Measurements from ENCODE around the gene GATA5. TPM values are rescaled to one million over a fixed set of nuclear protein-coding genes. Genes with fewer than 3 reads are reported as not detected.

Gene GATA5
- polyA plus RNA-seq, 10 donors: 0.04 to 0.14 (median 0.05) TPM; not detected in 7

DNA sequence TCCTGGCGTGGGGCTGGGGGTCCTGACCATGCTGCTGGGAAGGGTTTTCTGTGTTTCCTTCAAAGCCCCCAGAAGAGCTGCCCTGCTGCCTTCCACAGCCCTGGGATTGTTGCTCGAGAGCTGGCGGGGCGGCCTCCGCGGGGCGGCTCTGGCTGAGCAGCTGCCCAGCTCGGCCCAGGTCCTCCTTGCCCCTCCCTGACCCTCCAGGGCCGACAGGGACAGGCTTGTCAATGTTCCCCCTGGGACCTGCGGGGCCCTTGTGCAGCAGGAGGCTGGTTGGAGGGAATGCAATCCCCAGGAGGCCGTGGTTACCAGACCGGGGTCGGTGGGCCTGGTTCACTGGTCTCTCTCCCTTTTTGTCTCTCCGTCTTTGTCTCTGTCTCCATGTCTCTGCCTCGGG, 19.9 kb downstream of the GATA5 start:
- DNase-seq: no peak

DNA sequence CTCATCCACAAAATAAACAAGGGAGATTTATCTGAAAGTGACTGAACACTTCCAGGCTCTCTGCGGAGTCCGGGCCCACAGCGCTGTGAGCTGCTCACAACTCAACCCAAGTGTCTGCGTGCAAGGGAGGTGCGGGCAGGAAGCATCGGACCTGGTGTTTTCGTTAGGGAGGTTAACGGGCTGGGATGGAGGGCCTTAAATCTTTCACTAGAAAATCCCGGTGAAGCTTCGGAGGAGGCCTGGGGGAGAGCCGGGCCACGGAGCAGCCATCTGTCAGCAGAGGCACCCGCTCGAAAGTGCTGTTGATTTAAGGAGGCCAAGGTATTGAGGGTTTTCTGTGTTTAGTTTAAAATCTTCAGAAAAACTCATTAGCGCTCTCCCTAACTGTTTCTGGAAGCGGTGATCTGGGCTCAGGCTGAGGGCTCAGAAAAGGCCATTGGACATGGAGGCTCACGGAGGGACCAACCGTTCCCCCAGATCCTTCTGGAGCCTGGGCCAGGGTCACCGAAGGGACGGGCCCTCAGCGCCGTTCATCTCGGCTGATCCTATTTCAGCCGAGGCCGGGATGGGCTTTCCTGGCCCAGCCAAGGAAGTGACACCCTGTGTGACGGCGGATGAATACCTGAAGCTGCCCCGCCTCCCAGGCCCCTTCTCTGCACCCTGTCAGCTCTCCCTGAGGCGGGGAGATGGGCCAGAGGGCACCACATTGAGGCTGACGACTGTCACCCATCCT, 20.7 kb downstream of the GATA5 start:
- peak in 2 of 3 donors; percentile 19 to 72 for DNase-seq

DNA sequence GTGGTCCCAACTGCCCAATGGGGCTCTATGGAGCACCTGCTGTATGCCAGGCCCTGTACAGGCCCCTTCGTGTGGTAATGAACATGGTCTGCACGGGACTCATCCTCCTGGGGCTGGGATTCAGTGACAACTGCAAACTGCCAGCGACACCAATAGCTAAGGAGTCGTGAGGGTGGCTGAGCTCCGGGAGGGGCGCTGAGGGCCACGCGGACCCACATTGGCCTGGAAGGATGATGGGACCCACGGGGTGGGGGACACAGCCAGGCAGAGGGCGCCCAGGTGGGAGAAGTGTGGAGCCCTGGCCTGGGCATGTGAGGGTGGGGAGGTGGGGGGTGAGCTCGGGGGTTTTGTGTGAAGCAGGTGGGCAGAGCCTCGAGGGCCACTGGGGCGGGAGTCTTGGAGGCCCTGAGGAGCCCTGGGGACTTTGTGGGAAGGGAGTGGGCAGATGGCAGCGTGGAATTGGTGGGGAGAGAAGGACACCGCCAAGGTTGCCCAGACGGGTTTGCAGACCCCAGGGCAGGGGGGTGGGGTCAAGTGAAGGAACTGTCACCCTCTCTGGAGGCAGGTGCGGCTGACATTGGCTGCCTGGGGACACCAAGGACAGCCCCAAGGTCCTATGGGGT, 22.5 kb downstream of the GATA5 start:
- DNase-seq: no peak

DNA sequence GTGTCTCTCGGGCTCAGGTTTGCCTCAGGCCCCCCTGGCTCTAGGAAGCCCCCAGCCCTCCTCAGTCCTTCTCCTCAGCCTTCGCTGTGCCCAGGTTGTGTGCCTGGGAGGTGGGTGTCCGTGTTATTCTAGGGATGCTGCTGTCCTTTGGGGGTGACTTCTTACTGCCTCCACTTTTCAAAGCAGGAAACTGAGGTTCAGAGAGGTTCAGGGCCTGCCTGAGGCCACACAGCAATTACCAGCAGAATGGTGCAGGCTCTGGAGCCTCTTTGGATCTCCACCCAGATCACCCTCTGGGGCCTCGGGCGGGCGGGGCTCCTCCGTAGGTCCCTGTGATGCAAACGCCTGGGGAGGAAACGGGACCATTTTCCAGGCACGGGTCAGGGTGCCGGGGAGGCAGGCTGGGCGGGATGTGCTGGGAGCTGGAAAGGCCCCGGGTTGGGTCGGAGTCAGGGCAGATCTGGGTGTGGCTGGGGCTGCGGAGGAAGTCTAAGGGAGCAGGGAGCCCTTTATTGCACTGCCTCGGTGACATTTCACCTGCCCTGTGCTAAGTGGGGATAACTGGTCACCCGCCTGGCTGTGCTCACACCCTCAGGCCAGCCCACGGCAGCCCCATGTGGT, 23.2 kb downstream of the GATA5 start:
- DNase-seq: no peak

DNA sequence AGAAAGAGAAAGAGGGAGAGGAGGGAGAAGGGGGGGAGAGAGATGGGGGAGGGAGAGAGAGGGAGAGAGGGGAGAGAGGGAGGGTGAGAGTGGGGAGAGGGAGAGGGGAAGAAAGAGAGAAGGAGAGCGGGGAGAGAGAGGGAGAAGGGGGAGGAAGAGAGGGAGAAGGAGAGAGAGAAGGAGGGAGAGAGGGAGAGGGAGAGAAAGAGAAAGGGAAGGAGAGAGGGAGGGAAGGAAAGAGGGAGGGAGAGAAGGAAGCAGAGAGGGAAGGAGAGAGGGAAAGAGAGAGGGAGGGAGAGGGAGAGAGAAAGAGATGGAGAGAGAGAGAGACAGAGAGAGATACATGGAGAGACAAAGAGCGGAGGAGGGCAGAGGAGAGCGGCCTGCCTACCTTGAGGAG, 23.8 kb downstream of the GATA5 start:
- no peak for DNase-seq

DNA sequence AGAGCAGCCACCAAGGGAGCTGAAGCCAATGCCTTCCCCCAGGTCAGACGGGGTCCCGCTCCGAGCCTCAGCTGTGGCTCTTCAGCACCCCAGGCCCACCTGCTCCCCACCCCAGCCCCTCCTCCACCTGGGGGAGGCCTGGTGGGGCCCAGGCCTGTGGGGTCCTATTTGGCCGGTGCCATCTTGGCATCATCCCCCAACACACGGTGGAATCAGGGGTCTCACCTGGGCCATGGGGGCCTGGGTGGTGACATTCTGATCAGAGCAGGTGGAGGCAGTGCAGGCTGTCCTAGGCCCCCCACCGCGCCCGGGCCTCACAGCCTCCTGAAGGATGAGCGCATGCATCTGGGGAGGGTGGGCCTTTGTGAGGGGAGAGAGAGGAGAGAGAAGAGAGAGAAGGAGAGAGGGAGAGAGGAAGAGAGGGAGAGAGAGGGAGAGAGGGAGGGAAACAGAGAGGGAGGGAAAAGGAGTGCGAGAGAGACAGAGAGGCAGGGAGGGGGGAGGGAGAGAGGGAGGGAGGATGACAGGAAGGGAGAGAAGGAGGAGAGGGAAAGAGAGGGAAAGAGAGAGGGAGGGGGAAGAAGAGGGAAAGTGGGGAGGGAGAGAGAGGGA, 24.5 kb downstream of the GATA5 start:
- no peak for DNase-seq

DNA sequence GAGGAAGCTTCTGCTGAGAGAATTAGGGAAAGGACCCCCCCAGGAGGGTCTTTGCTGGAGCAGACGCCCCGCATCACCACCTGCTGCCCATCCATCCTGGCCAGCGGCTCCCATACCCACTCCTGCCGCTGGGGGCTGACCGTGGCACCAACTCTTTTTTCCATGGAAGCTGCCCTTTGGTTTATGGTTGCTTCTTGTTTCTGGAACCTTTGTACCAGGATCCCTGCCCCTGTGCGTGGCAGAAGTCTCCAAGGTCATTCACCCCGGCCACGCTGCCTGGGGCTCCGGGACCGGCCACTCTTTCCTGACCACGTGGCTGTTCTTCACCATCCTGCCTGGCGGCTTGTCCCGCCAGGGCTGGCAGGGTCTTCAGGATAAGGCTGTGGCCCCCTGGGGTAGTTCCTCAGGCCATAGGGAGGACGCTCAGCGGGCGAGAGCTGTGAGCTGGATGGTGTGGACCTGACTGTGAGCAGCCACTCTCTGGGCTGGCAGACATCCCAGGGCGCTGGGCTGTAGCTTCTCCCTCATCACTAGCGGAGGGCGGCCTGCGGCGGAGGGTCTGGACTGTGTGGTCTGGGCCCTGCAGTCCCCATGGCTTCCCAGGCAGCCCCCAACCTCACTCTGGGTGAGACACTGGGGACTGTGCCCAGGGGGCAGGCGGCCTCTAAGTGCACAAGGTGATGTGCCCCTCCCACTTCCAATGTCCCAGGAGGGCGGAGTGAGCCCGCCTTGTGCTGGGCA, 25.7 kb downstream of the GATA5 start:
- no peak for DNase-seq

DNA sequence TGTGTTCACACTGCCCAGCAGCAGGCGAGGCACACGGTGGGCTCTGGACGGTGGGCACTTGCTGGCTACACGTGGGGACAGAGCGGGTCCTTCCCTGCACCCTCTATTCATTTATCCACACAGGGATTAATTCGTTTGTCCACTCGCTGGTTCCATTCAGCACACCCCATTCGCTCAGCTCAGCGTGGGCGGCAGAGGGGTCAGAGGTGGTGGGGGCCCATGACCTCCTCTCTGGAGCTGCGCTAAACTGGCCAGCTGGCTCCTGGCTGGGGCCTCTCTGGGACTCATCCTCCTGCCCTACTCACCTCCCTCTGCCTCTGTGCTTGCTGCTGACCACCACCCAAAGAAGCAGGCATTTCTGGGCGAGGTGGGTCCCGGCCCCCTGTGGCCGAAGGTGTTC, 27.0 kb downstream of the GATA5 start:
- no peak for DNase-seq

DNA sequence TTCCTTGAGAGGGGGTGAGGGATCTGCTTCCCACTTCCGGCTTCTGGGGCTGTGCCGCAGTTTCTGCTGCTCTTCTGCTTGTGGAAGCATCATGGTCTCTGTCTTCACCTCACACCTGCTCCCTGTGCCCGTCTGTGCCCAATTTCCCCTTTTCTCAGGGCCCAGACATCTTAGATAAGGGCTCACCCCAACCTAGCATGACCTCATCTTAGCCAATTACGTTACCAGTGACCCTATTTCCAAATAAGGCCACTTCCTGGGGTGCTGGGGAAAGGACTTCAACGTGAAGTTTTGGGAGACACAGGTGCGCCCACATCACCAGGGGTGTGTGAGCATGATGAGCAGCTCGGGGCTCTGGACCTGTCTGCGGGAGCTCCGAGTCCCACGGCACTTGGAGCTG, 27.8 kb downstream of the GATA5 start:
- DNase-seq: no peak

DNA sequence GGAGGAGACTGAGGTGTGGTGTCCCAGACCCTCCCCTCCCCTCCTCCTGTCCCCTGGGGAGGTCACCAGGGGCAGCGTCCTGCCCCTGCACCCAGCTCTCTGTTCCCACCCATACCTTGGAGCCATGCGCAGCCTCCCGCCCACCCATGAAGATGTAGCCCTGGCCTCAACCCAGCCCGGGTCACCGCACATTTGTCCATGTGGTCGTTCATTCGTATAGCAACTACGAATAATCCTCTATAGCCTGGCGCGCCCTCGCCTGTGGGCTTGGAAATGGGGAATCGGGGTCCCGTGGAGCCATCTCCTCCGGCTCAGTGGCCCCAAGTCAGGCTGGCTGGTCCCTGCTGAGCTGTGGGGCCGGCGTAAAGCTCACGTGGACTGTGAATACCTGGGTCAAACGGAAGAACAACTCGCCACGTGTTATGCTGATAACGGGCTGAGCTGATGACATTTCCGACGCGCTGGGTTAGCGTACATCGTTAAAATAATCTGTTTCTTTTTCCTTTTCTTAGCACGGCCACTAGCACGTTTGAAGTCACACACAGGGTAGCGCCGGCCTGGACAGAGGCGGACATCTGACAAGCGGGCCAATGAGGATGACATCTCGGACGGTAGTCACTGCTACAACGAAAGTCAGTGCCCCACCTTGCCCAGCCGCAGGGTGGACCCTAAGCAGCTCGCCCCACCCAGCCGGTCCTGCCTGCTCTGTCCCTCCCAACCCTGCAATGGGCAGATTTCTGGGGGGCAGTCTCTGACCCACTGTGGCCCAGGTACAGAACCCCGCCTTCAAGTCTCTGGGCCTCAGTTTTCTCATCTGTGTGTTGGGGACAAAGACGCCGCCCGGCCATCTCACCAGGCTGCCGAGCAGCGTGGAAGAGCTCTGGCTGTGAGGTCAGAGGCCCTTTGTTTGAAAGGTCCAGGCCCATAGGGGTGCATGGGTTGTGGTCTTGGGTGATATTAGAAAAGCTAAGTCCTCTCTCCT, 28.6 kb downstream of the GATA5 start:
- DNase-seq: no peak

DNA sequence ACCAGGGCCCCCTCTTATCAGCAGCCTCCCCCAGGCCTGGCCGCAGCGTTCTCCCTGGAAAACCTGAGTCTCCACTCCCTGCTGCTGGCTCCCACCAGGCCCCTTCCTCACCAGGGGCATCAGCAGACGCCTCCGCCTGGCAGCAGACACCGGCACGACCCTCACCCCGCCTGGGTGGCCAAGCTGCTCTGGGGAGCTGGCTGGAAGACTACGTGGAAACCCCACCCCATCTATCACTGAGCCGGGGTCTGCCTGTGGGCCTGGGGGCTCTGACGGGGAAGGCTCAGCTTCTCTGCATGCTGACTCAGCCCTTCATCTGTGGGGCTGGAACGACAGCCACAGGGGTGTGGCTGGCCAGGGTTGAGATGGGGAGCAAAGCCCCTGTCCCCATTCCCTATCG, 29.3 kb downstream of the GATA5 start:
- no peak for DNase-seq

DNA sequence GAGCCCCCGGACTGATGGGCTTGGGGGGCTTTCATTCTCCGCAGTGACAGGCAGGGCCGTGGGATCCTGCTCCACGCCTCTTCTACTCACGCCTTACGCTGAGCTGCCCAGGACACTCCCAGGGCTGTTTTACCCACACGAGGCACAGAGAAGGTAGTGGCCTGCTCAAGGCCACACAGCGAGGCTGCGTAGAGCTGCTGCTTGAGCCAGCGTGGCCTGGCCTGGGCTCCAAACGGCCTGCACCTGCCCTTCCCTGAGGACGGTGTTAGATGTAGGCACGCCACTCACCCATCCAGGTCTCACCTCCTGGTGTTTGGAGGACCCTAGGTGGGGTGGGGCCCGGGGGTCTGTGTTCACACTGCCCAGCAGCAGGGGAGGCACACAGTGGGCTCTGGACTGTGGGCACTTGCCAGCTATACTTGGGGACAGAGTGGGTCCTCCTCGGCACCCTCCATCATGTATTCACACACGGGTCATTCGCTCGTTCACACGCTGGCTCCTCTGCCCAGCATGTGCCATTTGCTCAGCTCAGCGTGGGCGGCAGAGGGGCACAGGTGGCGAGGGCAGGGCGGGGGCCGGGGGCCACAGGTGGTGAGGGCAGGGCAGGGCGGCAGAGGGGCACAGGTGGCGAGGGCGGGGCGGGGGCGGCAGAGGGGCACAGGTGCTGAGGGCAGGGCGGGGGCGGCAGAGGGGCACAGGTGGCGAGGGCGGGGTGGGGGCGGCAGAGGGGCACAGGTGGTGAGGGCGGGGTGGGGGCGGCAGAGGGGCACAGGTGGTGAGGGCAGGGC, 30.0 kb downstream of the GATA5 start:
- DNase-seq: no peak

DNA sequence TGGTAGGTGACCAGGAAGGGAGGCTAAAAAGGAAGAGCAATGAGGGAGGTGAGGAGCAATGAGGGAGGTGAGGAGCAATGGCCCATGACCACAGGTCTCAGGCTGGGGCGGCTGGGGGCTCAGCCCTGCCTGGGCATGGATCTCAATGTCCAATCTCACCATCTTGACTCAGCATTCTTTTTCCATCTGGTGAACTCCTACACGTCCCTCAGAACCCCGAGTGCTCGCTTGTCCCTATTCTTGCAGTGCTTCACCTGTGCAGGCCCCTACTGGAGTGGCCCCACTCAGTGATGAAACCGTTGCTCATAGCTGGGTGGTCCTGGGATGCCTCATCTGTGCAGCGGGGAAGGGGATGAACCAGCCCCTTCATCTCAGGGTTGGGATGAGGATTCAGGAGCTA, 31.5 kb downstream of the GATA5 start:
- DNase-seq: no peak

DNA sequence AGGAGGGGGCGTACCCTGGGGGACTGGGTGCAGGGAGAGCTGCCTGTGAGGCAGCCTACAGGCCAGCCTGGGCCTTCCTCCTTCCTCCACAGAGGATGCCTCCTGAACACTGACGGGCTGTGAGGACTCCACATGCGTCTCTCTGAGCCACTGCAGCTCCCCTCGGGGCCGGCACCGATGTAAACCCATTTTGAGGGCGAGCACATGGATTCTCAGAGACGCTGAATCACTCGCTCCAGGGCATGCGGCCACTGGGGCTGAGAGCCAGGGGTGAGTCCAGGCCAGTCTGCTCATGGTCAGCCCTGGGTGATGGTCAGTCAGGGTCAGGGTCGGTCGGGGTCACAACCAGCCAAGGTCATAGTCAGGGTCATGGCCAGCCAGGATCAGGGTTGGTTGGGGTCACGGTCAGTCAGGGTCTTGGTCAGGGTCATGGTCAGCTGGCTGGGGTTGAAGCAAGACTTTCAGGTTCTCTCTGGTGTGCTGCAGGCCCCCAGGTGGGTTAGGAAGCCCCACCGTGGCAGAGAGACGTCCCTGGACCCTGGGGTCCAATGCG, 33.7 kb downstream of the GATA5 start:
- DNase-seq: no peak

DNA sequence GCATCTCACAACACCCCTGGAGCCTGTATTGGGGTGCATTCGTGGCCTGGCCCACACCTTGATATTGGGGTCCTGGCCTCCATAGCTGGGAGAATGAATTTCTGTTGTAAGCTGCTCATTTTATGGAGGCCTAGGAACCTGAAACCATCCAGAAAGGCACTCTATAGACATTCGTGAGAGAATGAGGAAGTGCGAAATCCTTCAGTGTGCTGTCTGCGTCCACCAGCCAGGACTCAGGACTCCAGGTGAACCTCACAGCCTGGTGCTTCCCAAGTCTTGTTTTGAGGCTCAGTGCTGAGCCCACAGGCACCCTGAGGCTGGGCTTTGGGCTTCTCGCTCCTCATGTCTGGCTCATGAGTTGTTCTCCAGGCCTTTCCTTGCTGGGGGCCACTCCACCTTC, 36.6 kb downstream of the GATA5 start:
- DNase-seq: no peak

DNA sequence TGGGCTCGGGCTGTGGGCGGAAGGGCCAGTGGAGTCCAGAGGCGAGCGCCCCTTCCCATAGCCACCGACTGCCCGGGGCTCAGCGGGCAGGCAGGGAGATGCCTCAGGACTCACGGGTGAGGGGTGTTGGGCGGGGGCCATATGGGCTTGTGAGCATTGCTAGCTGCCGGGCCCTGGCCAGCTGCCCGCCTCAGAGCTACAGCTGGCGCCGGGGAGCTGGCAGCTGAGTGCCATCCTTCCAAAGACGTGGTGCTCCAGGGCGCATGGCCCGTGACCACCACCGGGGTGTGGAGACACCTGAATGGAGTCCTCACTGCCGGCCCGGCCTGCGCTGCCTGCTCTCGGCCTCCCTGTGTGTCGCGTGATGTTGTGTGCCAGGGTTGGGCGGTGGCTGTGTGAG, 37.9 kb downstream of the GATA5 start:
- DNase-seq: peak; percentile 40 to 62 (median 57)

DNA sequence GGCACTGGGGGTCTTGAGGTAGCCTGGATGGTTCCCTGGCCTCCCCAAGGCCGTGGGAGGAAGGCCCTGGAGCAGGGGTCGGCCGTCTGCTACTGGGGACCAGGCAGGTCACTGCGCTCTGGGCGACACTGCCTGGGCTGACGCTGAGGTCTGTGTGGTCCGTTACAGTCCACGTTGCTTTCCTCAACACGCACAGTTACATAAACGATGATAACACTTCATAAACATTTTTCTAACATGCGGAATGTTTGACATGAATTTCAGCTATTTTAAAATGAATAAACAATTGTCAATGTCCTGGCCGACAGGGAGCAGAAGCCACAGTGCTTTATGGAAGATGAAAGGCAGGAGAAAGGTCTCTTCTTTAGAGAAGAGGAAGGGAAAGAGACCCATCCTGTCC, 38.3 kb downstream of the GATA5 start:
- DNase-seq: no peak

DNA sequence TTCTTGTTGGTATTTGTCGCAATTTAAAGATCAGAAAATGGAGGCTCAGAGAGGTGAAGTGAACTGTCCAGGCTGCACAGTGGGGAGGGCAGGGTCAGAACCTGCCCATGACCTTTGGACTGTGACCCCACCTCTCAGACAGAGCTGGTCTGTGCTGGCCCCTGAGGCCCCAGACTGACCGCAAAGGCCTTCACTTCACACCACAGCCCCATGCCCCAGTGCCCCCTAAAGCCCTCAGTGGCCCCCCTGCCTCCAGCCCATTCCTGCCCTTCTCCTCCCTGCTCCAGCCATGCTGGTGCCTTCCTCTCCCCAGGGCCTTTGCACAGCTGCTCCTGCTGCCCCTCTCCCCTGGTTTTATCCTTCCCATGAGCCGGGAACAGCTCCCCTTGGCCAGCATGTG, 39.1 kb downstream of the GATA5 start:
- DNase-seq: no peak

DNA sequence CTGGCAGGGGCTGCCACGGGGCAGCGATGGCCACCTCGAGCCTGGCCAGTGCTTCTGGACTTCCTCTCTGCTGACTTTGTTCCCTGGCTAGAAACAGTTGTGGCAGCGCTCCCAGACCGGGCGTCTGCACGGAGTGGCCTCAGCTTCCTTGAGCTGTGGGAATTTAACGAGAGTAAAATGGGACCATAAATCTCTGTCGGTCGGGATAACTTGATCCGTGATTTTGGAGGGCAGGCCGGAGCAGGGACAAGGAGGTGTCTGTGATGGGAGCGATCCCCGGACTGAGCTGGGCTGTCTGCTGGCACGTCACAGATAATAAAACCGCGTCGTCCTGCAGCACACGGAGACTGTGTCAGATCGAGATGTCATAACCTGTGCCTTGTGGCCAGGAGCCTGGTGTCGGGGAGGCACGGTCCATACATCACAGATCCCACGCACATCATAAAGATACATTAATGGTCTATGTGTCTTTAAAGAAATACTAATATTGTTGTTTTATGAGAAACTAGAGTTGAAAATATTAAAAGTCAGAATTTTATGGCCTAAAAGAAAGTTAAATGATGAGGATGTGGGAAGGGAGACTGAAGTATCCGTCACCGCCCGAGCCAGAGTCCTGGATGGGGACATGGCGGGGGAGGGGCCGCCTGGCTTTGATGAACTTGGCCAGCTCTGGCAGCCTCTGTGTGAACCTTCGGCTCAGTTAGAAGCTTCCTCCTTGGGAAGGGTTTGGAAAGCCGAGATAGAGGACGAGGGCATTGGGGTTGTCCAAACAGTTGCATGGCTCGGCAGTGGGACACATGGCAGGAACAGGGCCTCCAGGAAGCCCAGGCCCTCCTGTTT, 41.9 kb downstream of the GATA5 start:
- no peak for DNase-seq

Measured in muscle of back (tissue), 11 donors.